ENCODE data around the gene SEC11C.
"Not testable (repeated sequence)": the region's sequence is repeated elsewhere in the genome, so short reads cannot be mapped to it uniquely, and the experiment has no call there.

Gene SEC11C

DNA sequence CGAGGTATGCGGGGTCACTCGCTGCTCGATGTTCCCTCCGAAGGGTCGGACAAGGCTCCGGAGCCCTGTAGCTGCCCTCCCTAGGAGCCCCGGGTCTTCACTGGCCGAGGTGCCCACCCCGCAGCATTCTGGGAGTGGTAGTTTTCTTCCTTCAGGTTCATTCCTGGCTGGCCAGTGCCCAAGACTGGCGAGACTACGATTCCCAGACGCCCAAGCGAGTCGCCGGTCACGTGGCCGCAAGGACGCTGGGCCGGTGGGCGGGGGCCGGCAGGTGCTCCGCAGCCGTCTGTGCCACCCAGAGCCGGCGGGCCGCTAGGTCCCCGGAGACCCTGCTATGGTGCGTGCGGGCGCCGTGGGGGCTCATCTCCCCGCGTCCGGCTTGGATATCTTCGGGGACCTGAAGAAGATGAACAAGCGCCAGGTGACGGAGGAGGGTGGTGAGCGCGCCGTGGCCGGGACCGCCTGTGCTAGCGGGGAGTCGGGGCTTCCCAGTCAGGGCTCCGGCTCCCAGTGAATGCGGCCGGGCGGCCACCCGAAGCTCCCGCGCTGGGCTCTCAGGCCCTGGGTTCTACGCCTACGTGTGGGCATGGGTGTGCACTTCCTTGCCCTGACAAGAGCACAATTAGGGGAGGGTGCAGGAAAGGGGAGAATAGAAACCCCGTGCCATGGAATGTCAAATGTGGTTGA is at the start of gene SEC11C:
SEC11C (plus strand) TSS at position 270 of the 687 bp plus-strand sequence; CDS start at position 335, 65 bp downstream.
- peak; percentile 94 to 96 for DNase-seq

GRCh38 chr18:59090966-59091603 is 48.6 kb upstream of the SEC11C start:
- no peak for DNase-seq

DNA sequence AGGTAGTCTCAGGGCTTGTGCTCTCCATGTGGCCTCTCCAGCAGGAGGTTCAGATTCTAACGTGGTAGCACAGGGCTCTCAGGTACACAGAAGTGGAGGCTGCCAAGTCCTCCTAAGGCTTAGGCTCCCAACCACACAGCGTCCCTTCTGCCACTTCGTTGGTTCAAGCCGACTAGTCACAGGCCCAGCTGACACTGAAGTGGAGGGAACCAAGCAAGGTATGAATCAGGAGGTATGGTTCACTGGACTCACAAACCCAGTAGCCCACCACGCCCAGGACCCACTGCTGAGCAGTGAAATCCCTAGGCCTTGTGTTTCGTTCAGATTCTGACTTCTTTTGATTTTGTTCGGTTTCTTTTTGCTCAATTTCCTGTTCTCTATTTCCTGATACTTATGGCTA is 46.0 kb upstream of the SEC11C start:
- no peak for DNase-seq

DNA sequence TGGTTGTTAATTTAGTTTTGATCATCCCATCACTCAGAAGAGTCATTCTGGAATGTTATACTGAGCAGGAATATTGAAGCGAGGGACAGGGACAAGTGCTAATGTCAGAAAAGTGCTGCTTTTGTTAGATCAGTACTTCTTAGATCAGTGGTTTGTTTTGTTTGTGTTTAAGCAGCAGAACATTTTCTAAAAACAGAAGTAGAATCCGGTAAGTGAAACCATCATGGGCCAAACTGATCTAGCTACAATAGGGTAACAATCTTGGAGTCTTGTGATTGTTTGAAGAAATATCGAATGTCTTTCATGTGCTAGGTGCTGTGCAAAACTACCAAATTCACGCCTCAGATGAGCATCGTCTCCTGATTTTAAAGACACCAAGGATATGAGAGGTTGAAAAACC is 45.1 kb upstream of the SEC11C start:
- no peak for DNase-seq

GRCh38 chr18:59096098-59096789 is 43.4 kb upstream of the SEC11C start:
- no peak for DNase-seq

- no peak for DNase-seq
Observed at GRCh38 chr18:59101830-59102414, 37.8 kb upstream of the SEC11C start.

DNA sequence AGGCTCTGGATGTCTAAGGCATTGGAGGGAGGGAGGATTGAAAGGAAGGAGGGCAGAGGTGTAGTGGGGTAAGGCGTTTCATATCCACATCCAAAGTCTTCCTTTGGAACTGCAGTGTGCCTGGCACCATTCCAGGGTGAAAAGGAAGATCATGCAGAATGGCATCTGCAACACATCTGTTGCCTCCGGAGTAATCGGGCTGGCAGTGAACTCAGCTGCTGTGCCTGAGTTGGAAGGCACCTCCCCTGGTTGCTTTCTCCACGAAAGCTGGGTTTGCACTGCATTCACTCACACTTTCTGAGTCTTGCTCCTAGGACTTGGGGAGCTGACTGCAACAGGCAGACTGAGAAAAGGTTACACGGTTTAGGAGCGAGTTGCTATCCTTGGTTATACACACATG is 30.3 kb upstream of the SEC11C start:
- no peak for DNase-seq

DNA sequence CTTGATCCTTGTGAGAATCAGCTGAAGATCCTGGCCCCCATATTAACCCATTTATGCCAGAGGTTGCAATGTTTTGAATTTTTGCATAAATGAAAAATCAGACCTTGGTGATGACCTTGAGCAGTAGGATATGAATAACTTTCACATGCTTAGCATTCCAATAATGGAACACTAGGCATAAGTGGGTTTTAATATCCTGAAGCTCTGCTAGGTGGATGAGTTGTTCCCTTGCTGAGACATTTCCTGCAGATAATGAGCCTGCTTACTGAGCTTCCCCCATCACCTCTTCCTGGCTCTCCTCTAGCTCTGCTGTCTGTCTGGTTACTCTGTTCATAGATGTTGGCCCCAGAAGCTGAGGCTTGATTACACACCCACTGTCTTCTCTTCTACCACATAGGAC is 25.5 kb upstream of the SEC11C start:
- no peak for DNase-seq

DNA sequence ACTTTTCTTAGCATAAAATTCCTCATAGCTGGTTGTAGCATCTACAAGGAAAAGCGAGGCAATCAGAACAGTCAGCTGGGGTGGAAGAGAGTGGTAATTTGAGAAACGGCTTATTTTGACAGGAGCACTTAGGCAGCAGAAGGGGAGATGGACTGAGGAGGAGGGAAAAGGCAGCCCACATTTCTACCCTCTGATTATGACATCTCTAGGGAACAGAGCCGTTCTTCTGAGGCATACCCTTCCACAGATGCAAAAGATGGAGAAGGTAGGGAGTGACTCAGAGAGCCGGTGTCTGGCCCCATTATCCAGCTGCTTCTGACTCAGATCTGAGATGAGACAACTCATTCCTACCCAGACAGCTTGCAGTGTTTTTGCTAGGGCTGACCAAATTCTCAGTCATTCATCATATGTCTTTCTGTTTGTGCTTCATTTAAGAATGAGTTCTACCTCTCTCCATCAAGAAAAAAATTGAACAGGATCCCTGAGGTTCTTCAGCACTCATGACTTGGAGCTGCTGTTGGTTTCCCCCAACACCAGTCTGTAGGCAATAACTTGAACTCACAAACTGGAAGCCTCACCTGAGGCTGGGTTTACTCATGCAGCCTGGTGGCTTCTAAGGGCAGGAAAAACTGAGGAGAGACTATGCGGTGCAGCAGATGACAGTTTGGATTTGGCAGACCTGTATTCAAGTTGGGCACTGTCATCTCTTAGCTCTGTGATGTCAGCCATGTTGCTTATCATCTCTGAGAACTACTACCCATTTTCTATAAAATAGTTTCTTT is 15.9 kb upstream of the SEC11C start:
- DNase-seq = peak in 1 of 2 experiments; percentile 39

DNA sequence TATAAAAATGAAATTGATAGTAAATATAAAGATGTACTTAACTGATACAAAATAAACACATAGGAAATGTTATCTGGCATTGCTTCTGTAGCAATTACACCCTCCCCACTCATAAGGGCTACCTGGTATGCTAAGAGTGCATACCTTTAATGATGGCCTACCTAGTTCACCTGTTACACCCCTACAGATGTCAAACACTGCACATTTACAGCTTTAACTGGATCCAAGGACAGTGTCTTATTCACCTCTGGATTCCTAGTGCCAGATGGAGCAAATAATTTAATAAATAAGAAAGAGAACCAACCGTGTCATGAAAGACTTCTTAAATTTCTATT is 15.3 kb upstream of the SEC11C start:
- no peak for DNase-seq

GRCh38 chr18:59127047-59127446 is 12.6 kb upstream of the SEC11C start:
- no peak for DNase-seq

GRCh38 chr18:59129951-59130703 is 9.6 kb upstream of the SEC11C start:
- DNase-seq = no peak

GRCh38 chr18:59132810-59133465 is 6.7 kb upstream of the SEC11C start:
- DNase-seq = no peak

DNA sequence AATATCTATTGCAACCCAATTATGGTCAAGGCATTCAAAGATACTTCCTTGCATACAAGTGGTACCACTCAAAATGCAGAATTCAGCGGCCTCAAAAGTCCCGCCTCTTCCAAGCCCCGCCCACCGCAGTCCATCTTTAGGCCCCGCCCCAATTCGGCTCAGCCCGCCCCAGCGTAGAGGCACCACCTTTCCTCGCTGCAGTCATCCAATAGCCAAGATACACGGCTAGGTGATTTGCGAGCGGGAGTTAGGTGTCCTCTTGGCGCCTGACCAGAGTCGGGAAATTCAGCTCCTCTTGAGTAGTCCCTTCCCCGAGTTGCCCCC is 431 bp upstream of the SEC11C start:
- DNase-seq = peak; percentile 95 to 96

DNA sequence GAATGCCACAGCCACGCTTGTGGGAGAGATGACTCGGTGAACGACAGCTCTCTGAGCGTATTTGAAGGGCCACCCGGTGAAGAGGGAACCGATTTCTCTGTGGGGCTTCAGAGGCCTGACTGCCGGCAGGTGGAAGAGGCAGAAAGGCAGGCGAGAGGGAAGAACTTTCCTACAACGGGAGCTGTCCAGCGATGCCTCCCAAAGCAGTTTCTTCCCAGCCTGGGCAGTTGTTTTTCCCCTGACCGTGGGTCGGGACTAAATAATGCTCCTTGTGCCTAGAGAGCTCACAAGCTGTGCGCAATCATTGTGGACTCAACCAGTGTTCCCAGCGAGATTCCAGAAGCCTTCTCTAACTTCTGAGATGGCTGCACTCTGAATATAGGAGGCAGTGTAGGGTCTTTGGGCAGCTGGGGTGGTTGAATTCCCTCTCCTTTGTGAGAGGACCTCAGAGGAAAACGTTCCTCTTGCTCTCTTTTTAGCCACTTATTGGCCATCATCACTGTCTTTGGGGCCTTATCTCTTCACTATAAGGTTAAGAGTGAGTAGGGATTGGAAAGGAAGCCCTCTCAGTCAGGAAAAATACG is 710 bp downstream of the SEC11C start:
- DNase-seq = no peak

DNA sequence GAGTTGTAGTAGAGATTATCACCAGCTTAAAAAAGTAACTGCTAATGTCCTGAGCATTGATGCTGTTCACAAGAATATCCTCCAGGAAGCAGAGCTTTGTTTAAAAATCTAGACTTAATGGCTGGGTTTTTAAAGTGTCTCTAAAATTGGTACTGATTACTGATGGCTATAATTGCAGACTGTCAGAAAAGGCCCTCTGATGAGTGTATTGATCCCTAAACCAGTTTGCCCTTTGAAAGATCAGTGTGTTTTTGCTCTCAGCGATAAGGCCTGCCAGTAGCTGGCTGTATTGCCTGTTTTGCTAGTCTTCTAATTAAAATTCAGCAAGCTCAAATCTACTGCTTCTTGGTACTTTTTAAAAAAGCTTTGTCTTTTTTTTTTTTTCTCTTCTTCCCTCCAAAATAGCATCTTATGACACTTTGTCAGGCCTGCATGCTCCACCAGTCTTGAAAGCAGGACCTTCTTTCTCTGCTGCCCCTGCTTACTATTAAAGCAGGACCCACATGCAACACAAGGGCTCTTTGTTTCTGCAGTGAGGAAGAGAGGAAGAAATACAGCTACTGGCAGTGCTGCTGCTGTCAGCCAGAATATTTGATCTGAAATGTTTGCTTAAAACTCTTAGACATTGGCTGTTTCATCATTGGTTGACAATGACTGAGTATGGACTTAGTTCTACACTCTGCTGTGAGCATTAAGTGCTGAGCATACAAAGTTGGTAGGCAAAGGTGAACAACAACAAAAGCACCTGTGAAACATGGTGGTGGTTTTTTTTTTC is 1.8 kb downstream of the SEC11C start:
- no peak for DNase-seq

- no peak for DNase-seq
Observed at GRCh38 chr18:59142274-59142673, 2.6 kb downstream of the SEC11C start.

- not testable (repeated sequence) for DNase-seq
Observed at GRCh38 chr18:59142800-59143416, 3.2 kb downstream of the SEC11C start.

DNA sequence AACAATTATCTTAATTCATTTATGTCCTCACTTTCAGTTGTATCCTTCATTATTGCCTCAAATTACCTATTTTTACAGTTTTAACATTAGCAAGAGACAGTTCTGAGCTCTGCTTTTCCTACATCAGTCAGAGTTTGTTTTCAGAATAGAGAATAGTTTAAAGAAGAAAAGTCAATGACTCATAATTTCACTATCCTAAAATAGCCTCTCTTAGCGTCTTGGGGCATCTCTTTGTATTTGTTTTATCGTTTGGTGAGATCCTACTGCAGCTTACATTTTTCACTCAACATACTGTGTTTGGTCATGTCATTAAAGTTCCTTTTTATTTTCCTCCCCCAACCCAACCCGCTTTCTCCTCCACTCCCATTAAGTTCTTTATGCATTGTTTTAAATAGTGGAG is 3.8 kb downstream of the SEC11C start:
- no peak for DNase-seq

GRCh38 chr18:59144483-59144882 is 4.8 kb downstream of the SEC11C start:
- no peak for DNase-seq

Data from activated T-cell treated with anti-CD3 and anti-CD28 coated beads, Interleukin-2, amount 50 U/mL, for 48 hours (primary cell).